HEK293 (cell line): Measurements from ENCODE around the gene SMS.

Experiments
- PATZ1 ChIP-seq: fragments of 450-650 bp; formaldehyde crosslinking; IDR thresholded peaks from 2 replicates; pipeline ENCODE4 v1.5.1; 2016; ENCODE audit warnings: missing biosample characterization, missing genetic modification characterization
- ZNF174 ChIP-seq: fragments of 450-650 bp; formaldehyde crosslinking; IDR thresholded peaks from 2 replicates; pipeline ENCODE4 v1.5.0; 2017; ENCODE audit warnings: missing biosample characterization, mild to moderate bottlenecking, missing genetic modification characterization
- ZNF426 ChIP-seq: fragments of 450-650 bp; formaldehyde crosslinking; IDR thresholded peaks from 2 replicates; pipeline ENCODE4 v1.5.1; 2017; ENCODE audit warnings: missing biosample characterization, missing genetic modification characterization, mild to moderate bottlenecking, inconsistent platforms, moderate library complexity
- ZNF560 ChIP-seq: fragments of 450-650 bp; formaldehyde crosslinking; IDR thresholded peaks from 2 replicates; pipeline ENCODE4 v1.5.1; 2017; ENCODE audit warnings: missing biosample characterization, missing genetic modification characterization, borderline replicate concordance

GRCh38 chrX:21929209-21929608 lies 11.3 kb upstream of the SMS start:
- TF ChIP-seq ZNF560: no peak
- no peak for TF ChIP-seq ZNF426 (tag by site-specific recombination)
- no peak for TF ChIP-seq PATZ1
- TF ChIP-seq ZNF174: no peak
